Naive thymus-derived CD4-positive, alpha-beta T cell (primary cell): Measurements from ENCODE around the gene ITPR3. TPM values are rescaled to one million over a fixed set of nuclear protein-coding genes. Genes with fewer than 3 reads are reported as not detected.

Experiments used
- ATAC-seq: fragments of 150-1000 bp; cut with Tn5 transposase; 2 replicates; pipeline ENCODE4 v1.10.0; 2021; ENCODE audit warnings: mild to moderate bottlenecking, moderate library complexity
- CTCF ChIA-PET: fragments of 350-600 bp; sonication (Branson Sonifier 250); formaldehyde crosslinking; loops from one replicate; lab custom pipeline; 2021; ENCODE audit warnings: antibody characterized with exemption; lab: Charles Lee
- POLR2A ChIA-PET: fragments of 350-600 bp; sonication (Branson Sonifier 250); formaldehyde crosslinking; loops from one replicate; lab custom pipeline; 2021; ENCODE audit warnings: antibody characterized with exemption, inconsistent platforms; lab: Charles Lee
- DNase-seq, 9 donors: peaks; one replicate each; pipeline versions ENCODE4 v3.0.0 to v3.0.0-alpha.2; 2020 to 2022; ENCODE audit warnings: mixed read lengths in 1 of 9
- H3K27ac ChIP-seq: one replicate; pipeline ENCODE4 v1.7.0; 2013; ENCODE audit warnings: mild to moderate bottlenecking, low read depth, low read length, moderate library complexity
- H3K27me3 ChIP-seq, 2 donors: one replicate each; pipeline ENCODE4 v1.7.0; 2013; ENCODE audit warnings: low read length in 2 of 2, mild to moderate bottlenecking in 2 of 2, moderate library complexity in 2 of 2; ENCODE audit not compliant: control insufficient read depth in 2 of 2, insufficient read depth in 2 of 2
- H3K36me3 ChIP-seq, 3 experiments: 1 replicate in 2 of 3; 2 replicates in 1 of 3; pipeline ENCODE4 v1.7.0; 2013; ENCODE audit warnings: low read length in 3 of 3, mild to moderate bottlenecking in 3 of 3, moderate library complexity in 1 of 3; ENCODE audit not compliant: insufficient read depth in 3 of 3, control insufficient read depth in 2 of 3
- H3K4me1 ChIP-seq, 2 donors: one replicate each; pipeline ENCODE4 v1.7.0; 2013; ENCODE audit warnings: low read length in 2 of 2, mild to moderate bottlenecking in 2 of 2, moderate library complexity in 1 of 2; ENCODE audit not compliant: control insufficient read depth in 2 of 2, insufficient read depth in 2 of 2
- H3K4me3 ChIP-seq: 2 replicates; pipeline ENCODE4 v1.7.0; 2013; ENCODE audit warnings: mild to moderate bottlenecking, low read length
- H3K9me3 ChIP-seq, 3 experiments: 1 replicate in 2 of 3; 2 replicates in 1 of 3; pipeline ENCODE4 v1.7.0; 2013; ENCODE audit warnings: low read length in 3 of 3; ENCODE audit not compliant: control insufficient read depth in 2 of 3
- H3K27ac Mint-ChIP-seq, 9 donors: one replicate each; pipeline ENCODE4 v1.8.0; 2020 to 2022; ENCODE audit warnings: mixed read lengths in 9 of 9, mild to moderate bottlenecking in 8 of 9, moderate library complexity in 5 of 9, inconsistent platforms in 2 of 9
- H3K27me3 Mint-ChIP-seq, 5 donors: one replicate each; pipeline ENCODE4 v1.8.0; 2021 to 2022; ENCODE audit warnings: mixed read lengths in 5 of 5, mild to moderate bottlenecking in 1 of 5
- H3K36me3 Mint-ChIP-seq, 5 donors: one replicate each; pipeline ENCODE4 v1.8.0; 2020 to 2022; ENCODE audit warnings: mixed read lengths in 5 of 5, mild to moderate bottlenecking in 3 of 5, inconsistent platforms in 1 of 5
- H3K4me1 Mint-ChIP-seq, 7 donors: one replicate each; pipeline ENCODE4 v1.8.0; 2020 to 2022; ENCODE audit warnings: mixed read lengths in 7 of 7, mild to moderate bottlenecking in 3 of 7, inconsistent platforms in 1 of 7
- H3K4me3 Mint-ChIP-seq, 10 donors: one replicate each; pipeline ENCODE4 v1.8.0; 2020 to 2022; ENCODE audit warnings: mild to moderate bottlenecking in 10 of 10, mixed read lengths in 10 of 10, moderate library complexity in 6 of 10, inconsistent platforms in 2 of 10
- H3K9me3 Mint-ChIP-seq, 11 donors: one replicate each; pipeline ENCODE4 v1.8.0; 2020 to 2022; ENCODE audit warnings: mixed read lengths in 11 of 11, mild to moderate bottlenecking in 4 of 11, inconsistent platforms in 1 of 11, moderate library complexity in 1 of 11
- intact Hi-C, 2 donors: fragments of 100-400 bp; cut with micrococcal nuclease; formaldehyde crosslinking; loops; one replicate each; pipeline ENCODE4 v1.15.1; 2023
- polyA plus RNA-seq, 2 donors: library from polyadenylated mRNA; unstranded; fragments of 300-500 nt; fragmentation: Illumina TruSeq; gene quantifications; one replicate each; pipeline ENCODE4 v1.2.3, GENCODE V29; 2021
- total RNA-seq, 6 experiments: library from RNA in 5 of 6; stranded (reverse) in 5 of 6; gene quantifications; 1 replicate in 5 of 6; 2 replicates in 1 of 6; pipeline ENCODE4 v1.2.3 and lab custom pipeline; 2021 to 2026

Gene ITPR3
- total and polyA plus RNA-seq, 7 experiments from 2014 or later, result 1.7 to 65.7 (median 41.4) TPM

DNA sequence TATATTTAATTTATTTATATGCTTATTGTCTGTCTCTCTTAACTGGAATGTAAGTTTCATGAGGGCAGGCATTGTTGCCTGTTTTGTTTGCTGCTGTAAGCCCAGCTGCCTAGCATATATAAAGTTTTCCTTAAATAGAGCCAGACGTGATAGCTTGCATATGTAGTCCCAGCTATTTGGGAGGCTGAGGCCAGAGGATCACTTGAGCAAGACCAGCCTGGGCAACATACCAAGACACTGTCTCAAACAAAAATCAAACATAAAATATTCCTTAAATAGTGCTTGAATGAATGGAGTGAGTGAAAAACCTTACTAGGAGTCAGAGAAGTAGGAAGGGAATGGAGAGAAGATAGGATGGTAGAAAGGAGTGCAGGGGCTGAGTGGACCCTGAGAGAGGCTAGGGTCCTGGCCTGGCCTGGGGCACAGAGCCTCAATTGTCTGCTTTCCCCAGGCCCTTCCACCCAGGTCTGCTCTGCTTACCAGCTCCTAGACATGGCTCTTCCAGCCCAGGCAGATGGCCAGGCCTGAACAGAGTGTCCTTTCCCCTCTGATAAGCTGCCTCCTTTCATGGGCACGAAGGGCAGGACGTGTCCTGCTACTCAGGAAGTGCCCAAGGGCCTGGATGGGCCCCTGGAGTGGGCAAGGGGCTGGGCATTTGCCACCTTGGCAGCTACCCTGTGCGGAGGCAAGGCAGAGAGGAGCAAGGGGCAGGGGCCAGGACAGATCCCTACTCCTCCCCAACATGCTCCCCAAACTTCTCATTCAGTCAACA lies 23.4 kb upstream of the ITPR3 start:
- CTCF ChIA-PET, result interaction anchor here (0.7 to 0.9 kb wide), 2 partner anchors 9 to 29 kb away, joined by 3 to 6 read pairs; no protein-coding TSS in a partner anchor
- POLR2A ChIA-PET, result interaction anchor here (0.6 to 0.9 kb wide), 2 partner anchors 24 to 142 kb away, joined by 3 read pairs; partner anchors contain the start of gene ITPR3
- DNase-seq (no peak), ATAC-seq (no peak)
- H3K4me3 Mint-ChIP-seq, result peak overlapping the region in 1 of 10 donors; percentile 17
- peaks cover 0 to 16% (median 0%) of the 10 kb centered on the region in 5 donors for H3K27me3 Mint-ChIP-seq
- H3K27ac Mint-ChIP-seq, result peak overlapping the region in 4 of 9 donors; percentile 63 to 92 (median 83)
- Histone ChIP-seq H3K4me1 (peaks cover 5 to 17% of the 10 kb centered on the region in 2 donors), H3K4me3 (no peak overlapping the region), H3K36me3 (no peaks in the 10 kb centered on the region), H3K27me3 (no peaks in the 10 kb centered on the region), H3K9me3 (no peaks in the 10 kb centered on the region), H3K27ac (no peak overlapping the region)
- intact Hi-C loops, result no loop called here
- peaks cover 0 to 2% (median 0%) of the 10 kb centered on the region in 5 donors for H3K36me3 Mint-ChIP-seq
- peaks cover 7 to 50% (median 34%) of the 10 kb centered on the region in 7 donors for H3K4me1 Mint-ChIP-seq
- H3K9me3 Mint-ChIP-seq, result peaks cover 0 to 1% (median 0%) of the 10 kb centered on the region in 11 donors

DNA sequence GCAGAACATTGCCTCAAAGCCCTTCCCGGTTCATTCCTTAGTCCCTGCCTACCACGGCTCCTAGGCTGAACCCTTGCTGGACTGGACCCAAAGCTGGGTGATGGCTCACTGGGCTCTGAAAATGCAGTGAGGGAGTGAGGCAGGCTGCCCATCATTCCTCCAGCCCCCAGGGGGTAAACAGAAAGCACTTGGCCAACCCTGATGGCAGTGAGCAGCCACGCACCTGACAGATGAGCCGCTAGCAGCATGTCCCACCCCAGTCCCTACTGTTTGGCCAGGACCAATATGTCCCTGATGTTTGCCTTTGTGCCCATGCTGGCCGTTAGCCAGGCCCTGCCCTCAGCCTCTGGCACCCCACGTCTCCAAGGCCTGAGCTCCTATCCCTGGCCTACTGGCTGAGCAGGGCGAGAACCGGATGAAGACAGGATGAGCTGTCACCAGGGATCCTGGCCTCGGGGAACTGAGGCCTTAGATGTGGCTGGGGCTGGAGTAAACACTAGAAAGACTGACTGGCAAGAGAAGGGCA lies 21.6 kb upstream of the ITPR3 start:
- Histone ChIP-seq H3K27me3 (no peaks in the 10 kb centered on the region), H3K9me3 (no peaks in the 10 kb centered on the region), H3K4me3 (no peak overlapping the region), H3K27ac (peak overlapping the region; percentile 27), H3K4me1 (peaks cover 0 to 12% of the 10 kb centered on the region in 2 donors), H3K36me3 (no peaks in the 10 kb centered on the region)
- Mint-ChIP-seq H3K9me3 (peaks cover 0 to 1% (median 0%) of the 10 kb centered on the region in 11 donors), H3K36me3 (peaks cover 0 to 2% (median 0%) of the 10 kb centered on the region in 5 donors), H3K4me1 (peaks cover 0 to 42% (median 27%) of the 10 kb centered on the region in 7 donors), H3K27me3 (peaks cover 0 to 23% (median 0%) of the 10 kb centered on the region in 5 donors), H3K27ac (peak overlapping the region in 7 of 9 donors; percentile 33 to 92 (median 83)), H3K4me3 (peak overlapping the region in 5 of 10 donors; percentile 23 to 54 (median 41))
- intact Hi-C loops, result no loop called here
- no peak for DNase-seq
- ChIA-PET POLR2A (interaction anchor here (0.8 to 1.5 kb wide), 2 partner anchors 20 to 23 kb away, joined by 4 read pairs; partner anchors contain the start of gene BAK1), CTCF (interaction anchor here (0.6 to 1.1 kb wide), 3 partner anchors 9 to 555 kb away, joined by 4 to 6 read pairs (median 4); no protein-coding TSS in a partner anchor)
- ATAC-seq, result no peak

DNA sequence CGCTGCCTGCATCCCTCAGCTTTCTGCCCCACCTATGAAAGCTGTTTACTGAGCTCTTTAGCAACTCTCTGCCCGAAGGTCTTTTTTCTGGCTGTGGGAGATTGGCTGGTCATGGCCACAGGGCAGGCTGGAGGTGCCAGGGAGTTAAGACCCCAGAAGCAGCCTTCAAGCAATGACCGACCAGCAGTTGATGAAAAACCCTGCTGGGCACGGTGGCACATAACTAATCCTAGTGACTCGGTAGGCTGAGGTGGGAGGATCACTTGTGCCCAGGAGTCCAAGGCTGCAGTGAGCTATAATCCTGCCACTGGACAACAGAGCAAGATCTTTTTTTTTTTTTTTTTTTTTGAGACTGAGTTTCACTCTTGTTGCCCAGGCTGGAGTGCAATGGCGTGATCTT lies 20.4 kb upstream of the ITPR3 start:
- H3K27me3 Mint-ChIP-seq, result peaks cover 0 to 26% (median 0%) of the 10 kb centered on the region in 5 donors
- H3K4me3 Mint-ChIP-seq, result no peak overlapping the region
- Histone ChIP-seq H3K36me3 (no peaks in the 10 kb centered on the region), H3K27me3 (no peaks in the 10 kb centered on the region), H3K4me3 (no peak overlapping the region), H3K27ac (no peak overlapping the region), H3K9me3 (no peaks in the 10 kb centered on the region), H3K4me1 (peaks cover 0 to 12% of the 10 kb centered on the region in 2 donors)
- no peak for DNase-seq
- ATAC-seq, result no peak
- CTCF ChIA-PET, result interaction anchor here (1.1 kb wide), 1 partner anchor 211 kb away, joined by 6 read pairs; no protein-coding TSS in a partner anchor
- peaks cover 0 to 10% (median 4%) of the 10 kb centered on the region in 11 donors for H3K9me3 Mint-ChIP-seq
- intact Hi-C loops, result no loop called here
- POLR2A ChIA-PET, result no interaction called here
- H3K27ac Mint-ChIP-seq, result peak overlapping the region in 3 of 9 donors; percentile 17 to 90 (median 21)
- peaks cover 0 to 36% (median 21%) of the 10 kb centered on the region in 7 donors for H3K4me1 Mint-ChIP-seq
- peaks cover 0 to 5% (median 0%) of the 10 kb centered on the region in 5 donors for H3K36me3 Mint-ChIP-seq

DNA sequence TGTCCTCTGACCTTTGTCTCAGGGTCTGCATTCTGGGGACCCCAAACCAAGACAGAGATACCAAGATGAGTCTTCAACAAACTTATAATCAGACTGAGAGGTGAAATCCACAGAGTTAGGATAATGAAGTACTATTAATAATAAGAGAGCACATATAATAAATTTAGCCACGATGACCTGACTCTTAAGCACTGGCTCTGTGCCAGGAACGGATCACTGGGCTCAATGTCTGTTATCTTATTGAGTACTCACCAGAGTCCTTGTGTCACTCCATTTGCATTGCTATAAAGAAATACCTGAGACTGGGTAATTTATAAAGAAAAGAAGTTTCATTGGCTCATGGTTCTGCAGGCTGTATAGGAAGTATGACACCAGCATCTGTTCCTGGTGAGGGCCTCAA lies 18.9 kb upstream of the ITPR3 start:
- Mint-ChIP-seq H3K9me3 (peaks cover 0 to 10% (median 4%) of the 10 kb centered on the region in 11 donors), H3K36me3 (peaks cover 0 to 5% (median 0%) of the 10 kb centered on the region in 5 donors), H3K27me3 (peaks cover 0 to 26% (median 0%) of the 10 kb centered on the region in 5 donors), H3K4me3 (no peak overlapping the region), H3K27ac (peak overlapping the region in 2 of 9 donors; percentile 43 to 51), H3K4me1 (peaks cover 0 to 29% (median 17%) of the 10 kb centered on the region in 7 donors)
- intact Hi-C loops, result no loop called here
- no peak for DNase-seq
- CTCF ChIA-PET, result interaction anchor here (1.1 kb wide), 1 partner anchor 24 kb away, joined by 4 read pairs; no protein-coding TSS in a partner anchor
- no peaks in the 10 kb centered on the region for H3K36me3 ChIP-seq
- no peaks in the 10 kb centered on the region for H3K9me3 ChIP-seq
- ATAC-seq, result no peak
- peaks cover 0 to 12% of the 10 kb centered on the region in 2 donors for H3K4me1 ChIP-seq
- no peaks in the 10 kb centered on the region for H3K27me3 ChIP-seq
- H3K4me3 ChIP-seq, result no peak overlapping the region
- POLR2A ChIA-PET, result no interaction called here
- no peak overlapping the region for H3K27ac ChIP-seq

DNA sequence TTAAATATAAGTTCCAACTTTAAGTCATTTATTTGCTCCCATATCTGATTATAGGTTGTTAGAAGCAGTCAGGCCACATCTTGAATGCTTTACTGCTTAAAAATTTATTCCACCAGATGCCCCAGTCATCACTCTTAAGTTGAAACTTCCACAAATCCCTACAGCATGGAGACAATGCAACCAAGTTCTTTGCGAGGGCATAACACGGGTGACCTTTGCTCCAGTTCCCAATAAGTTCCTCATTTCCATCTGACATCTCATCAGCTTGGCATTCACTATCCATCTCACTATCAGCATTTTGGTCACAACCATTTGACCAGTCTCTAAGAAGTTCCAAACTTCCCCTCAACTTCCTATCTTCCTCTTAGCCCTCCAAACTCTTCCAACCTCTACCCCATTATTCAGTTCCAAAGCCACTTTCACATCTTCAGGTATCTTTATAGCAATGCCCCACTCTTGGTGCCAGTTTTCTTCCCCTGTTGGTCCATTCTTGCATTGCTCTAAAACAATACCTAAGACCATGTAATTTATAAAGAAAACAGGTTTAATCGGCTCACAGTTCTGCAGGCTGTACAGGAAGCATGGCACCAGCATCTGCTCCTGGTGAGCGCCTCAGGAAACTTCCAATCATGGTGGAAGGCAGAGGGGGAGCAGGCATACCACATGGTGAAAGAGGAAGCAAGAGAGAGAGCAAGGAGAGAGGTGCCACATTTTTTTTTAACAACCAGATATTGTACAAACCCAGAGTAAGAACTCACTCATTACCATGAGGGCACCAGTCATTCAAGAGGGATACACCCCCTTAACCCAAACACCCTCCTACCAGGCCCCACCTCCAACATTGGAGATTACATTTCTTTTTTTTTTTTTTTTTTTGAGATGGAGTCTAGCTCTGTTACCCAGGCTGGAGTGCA lies 15.9 kb upstream of the ITPR3 start:
- Histone ChIP-seq H3K27me3 (no peaks in the 10 kb centered on the region), H3K4me1 (no peaks in the 10 kb centered on the region), H3K36me3 (no peaks in the 10 kb centered on the region), H3K27ac (no peak overlapping the region), H3K9me3 (no peaks in the 10 kb centered on the region), H3K4me3 (no peak overlapping the region)
- intact Hi-C loops, result no loop called here
- H3K4me3 Mint-ChIP-seq, result no peak overlapping the region
- POLR2A ChIA-PET, result no interaction called here
- peak overlapping the region in 1 of 9 donors; percentile 48 for H3K27ac Mint-ChIP-seq
- peaks cover 0 to 5% (median 0%) of the 10 kb centered on the region in 5 donors for H3K36me3 Mint-ChIP-seq
- H3K9me3 Mint-ChIP-seq, result peaks cover 0 to 10% (median 4%) of the 10 kb centered on the region in 11 donors
- no peak for DNase-seq
- H3K27me3 Mint-ChIP-seq, result peaks cover 0 to 29% (median 0%) of the 10 kb centered on the region in 5 donors
- peaks cover 0 to 6% (median 0%) of the 10 kb centered on the region in 7 donors for H3K4me1 Mint-ChIP-seq
- CTCF ChIA-PET, result interaction anchor here (1.2 kb wide), 1 partner anchor 27 kb away, joined by 5 read pairs; no protein-coding TSS in a partner anchor
- ATAC-seq, result no peak
